ENCODE measurements around the gene CD6.

The CD6 gene

DNA sequence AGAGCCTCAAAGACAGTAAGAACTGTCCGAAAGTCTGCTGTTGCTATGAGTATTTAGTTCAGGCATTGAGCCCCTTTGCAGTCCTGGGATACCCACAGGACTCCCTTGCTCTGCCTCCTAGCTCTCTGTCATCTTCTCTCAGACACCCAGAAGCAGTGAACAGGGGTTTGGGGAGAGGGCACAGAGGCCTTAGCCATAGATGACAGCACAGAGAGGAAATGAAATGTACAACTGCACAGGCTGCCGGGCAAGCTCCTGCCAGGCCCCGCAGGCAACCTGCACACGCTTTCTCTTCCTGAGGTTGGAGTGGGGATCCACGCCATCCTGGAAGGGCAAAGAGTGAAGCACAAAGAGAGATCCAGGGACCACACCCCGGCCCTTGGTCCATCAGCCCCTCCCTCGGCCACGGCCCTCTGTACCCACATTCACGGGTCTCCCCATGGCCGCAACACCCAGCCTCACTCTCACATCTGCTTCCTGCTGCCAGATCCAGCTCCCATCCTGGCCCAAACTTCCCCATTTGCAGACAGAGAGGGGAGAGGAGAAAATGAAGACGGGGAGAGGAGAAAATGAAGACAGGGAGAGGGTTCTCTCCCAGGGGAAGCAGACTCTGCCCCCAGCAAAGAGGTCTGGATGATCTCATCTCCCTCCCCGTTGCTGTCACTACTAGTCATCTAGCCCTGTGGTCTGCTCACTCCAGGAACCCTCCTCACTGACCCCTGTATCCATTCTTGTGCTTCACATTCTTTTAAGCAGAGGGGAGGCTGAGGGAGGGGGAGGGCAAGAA lies 40.7 kb downstream of the CD6 start:
- peak; percentile 72 for DNase-seq

DNA sequence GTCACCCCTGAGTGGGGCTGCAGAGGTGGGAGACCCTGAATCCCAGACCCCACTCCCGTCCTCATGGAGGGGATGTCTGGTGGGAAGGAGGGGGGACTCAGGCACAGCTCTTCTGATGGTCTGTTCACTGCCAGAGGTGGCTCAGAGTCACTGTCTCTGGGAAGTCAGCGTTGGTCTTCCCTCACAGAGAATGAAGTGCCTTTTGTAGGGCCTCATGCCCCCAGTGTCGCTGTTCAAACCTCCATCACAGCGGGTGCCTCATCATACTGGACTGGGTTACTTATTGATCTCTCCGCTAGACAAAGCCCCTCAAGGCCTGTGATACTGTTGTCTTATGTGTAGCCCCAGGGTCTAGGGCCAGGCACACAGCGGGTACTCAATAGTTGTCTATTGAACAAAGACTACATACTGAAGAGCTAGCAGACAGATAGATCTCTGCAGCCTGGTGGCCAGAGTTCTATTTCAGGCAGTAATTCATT lies 41.3 kb downstream of the CD6 start:
- no peak for DNase-seq

DNA sequence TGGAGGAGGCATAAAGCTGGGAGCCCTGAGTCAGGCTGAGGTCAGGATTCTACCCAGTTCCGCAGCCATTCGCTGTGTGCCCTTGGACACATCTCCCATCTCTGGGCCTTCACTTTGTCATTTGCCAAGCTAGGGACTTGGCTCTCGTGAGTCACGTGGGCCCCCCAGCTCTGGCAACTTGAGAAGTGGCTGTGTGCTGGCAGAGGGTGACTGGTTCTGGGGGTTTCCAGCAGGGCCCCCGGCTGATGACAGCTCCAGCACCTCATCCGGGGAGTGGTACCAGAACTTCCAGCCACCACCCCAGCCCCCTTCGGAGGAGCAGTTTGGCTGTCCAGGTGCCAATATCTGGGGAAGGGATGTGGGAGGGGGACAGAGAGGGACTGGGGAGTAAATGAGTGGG lies 46.6 kb downstream of the CD6 start:
- no peak for DNase-seq

DNA sequence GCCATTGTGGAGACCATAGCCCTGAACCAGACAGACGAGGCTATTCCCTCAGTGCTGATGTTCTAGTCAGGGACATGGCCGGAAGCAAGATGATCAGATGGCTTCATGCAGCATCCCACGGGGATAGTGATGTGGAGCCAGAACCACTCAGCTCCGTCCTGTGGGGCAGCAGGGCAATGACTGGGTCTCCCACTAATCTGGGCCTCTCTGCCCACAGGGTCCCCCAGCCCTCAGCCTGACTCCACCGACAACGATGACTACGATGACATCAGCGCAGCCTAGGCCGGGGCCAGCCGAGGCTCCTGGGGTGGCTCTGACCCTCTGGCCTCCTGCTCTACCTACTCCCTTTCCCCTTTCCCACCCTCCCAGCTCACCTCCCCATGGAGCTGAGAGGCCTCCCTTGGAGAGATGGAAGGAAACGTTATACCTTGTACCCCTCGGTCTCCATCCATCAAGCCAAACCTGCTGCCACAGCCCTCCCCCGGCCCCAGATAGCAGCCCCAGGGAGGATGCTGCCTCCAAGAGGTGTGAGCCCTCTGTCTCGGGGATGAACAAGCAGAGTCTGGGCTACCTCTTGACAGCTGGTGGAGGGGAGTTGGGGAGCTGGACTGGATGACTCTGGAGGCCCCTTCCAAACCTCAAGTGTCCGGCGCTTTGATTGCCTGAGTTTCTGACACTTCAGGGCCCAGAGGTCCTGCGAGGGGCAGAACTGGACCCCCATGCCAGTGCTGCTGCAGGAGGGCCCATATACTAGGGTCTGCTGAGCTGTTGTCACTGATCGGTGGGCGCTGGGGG lies 47.8 kb downstream of the CD6 start:
- DNase-seq, result no peak

DNA sequence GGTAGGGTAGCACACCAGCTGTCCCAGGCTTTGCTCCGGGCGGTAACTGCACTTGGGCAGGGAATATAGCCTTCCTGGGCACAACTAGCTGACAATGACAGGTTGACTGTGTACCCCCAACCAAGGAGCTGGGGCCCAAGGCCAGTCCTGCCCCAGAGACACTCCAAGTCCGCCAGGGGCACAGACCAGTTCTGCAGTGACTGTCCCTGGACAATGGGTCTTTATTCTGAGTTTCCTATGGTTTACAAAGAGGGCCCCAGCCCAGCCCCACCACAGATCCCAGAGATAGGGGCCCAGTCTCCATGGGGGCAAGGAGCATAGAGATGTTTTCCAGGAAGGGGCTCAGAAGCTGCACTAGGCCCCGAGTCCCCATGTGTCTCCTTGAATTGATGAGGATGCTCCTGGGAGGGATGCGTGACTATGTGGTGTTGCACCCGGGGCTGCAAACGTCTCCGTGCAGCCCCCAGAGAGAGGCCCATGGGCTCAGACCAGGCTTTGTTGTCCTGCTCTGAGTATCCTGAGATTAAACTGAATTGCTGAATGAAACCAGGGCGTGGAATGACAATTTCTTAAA lies 48.4 kb downstream of the CD6 start:
- DNase-seq, result no peak

DNA sequence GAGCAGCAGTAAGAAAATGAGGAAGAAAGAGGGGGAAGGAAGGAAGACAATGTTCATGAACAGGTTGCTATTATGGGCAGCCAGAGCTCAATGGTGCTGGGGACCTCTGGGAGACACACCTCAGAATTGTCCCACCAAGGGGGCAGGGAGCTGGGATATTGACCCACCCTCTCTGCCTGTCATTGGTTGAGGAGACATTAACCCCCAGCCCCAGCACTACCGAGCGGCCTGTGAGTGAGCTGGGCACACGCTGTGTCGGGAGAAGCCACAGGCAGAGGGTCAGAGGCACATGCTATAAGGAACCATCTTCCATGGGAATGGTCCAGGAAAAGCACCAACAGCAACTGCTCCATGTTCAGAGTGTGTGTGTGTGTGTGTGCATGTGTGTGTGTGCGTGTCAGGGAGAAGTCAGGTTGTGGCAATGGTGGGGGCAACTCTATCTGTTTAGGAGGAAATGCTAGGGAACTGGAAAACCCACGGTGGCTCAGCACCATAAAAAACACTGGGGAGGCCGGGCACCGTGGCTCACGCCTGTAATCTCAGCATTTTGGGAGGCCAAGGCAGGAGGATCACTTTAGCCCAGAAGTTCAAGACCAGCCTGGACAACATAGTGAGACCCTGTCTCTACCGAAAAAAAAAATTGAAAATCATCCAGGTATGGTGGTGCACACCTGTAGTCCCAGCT lies 49.2 kb downstream of the CD6 start:
- DNase-seq, result no peak

DNA sequence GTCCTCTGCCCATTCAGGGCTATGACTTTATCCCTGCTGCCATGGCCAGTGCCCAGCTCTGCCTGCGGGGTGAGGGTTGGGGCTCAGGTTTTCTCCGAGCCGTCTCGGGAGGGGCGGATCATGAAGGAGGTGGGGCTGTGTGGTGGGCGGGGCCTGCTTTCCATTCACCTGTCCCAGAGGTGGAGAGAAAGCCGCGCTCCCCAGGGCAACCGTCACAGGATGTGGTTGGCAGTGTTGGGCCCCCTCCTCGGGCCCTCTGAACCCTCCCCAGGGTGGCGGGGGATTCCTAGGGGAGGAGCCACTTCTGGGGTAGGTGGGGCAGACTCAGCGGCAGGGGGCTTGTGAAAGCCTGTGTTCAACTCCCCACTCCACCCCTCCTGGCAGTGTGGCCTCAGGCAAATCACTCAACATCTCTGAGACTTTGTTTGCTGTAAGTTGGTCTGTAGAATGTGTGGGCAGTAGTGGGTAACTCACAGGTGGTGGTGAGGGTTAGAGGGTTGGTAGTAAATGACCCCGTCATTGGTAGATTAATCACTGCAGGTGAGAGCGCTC lies 50.3 kb downstream of the CD6 start:
- no peak for DNase-seq

DNA sequence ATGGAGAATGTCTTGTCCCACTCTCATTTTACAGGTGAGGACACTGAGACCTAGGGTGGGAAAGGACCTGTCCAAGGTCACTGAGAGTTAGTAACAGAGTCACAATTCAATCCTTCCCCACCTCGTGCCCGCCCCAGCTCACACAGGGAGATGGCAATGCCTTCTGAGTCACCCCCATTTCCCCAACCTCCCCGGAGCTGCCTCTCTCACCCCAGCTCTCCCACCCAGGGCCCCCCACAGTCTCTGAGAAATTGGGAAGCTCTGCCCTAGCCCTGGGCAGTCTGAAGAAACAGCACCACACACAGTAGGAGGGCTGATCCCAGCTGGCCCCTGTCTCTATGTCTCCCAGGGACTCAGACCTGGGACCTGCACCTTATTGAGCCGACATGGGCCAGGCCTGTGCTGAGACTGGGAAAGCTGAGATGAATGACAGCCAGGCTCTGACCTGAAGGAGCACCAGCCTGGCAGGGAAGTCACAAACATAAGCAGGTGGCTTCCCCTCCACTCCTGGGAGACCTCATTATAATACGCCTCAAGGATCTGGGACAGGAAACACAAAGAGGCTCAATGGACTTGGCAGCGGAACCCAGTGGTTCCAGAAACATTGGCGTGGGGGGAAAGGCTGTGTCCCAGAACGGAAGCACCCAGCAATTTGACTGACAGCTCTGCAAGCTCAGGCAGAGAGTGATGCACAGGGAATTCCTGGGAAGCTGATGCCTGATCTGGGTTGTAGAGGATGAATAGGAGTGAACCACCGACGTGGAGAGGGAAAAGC lies 51.0 kb downstream of the CD6 start:
- DNase-seq, result no peak

DNA sequence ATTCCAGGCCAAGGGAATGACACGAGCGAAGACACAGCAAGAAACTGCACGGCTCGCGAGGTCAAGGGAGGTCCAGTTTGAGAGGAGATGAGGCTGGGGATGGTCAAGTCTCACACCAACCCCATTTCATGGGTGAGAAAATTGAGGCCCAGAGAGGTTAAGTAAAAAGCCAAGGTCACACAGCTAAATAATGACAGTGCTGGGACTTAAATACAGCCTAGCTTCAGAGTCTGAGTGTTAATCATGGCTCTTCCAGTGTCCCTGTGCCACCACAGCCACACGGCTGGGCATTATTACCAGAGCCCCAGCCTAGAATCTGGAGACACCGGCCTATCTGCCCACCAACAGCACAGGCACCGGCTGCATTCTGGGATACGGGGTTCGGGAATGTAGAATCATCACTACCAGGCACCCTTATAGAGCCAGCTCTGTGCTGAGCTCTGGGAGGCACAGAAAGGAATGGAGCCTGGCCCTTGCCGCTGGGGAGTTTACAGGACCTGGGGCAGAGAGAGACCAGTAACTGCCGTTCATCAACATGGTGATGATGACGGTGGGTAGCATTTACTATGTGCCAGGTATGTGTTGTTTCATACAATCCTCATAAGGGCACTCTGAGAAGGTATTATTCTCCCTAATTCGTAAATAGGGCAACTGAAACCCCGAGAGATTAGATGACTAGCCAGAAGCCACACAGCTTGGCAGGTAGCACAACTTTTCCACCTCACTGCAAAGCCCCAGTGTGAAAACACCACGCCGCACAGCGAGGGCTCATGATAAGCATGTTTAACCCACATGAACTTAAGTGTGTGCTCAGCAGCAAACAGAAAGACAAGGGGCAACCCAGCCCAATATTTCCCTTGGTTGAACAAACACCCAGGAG lies 51.8 kb downstream of the CD6 start:
- DNase-seq, result no peak

DNA sequence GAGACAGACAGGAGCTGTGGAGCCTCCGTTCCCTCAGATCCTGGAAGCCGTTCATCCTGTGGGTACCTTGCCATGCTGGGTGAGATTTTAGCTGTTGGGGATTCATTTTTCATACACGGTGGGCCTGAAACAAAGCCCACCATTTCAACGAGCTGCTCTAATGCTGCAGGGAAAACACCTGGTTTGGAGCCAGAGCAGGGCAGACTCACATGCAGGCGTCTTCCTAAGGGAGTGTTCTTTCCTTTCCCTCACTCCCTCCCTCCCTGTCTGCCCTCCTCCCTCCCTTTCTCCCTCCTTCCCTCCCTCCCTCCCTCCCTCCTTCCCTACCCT lies 52.5 kb downstream of the CD6 start:
- no peak for DNase-seq

DNA sequence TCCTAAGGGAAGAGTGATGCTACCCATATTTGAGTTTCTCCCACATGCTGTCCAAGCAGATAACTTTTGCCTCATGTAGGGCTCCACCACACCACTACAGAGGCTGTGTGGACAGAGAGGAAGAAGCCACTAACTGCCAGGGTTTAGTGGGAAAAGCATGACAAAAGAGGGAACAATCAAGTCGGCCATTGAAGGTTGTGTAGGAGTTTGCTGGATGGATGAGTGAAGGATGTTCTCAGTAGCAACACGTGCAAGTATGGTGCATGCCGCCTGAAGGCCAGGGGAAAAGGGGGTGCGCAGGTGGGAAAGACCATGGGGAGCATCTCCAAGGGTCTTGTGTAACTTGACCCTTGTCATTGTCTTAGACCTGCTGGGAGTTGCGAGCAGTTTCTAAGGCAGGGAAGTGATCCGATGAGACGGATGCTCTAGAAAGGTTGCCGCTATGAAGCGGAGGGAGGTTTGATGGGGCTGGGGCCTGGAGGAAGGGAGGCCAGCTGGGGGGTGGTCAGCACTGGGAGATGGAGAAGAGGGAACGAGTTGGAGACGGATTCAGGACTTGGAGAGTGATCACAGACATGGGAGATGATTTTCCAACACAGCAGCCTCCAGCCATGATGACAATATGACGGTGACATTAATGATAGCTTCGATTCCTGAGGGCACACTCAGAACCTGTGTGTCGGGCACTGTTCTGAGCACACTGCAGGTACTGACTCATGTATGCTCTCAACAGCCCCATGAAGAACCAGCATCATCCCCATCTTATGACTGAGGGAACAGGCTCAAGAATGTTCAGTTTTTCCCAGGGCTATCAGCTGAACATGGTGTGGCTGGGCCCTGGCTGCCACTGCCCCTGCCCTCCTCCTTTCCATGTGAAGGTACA lies 53.7 kb downstream of the CD6 start:
- DNase-seq, result no peak

DNA sequence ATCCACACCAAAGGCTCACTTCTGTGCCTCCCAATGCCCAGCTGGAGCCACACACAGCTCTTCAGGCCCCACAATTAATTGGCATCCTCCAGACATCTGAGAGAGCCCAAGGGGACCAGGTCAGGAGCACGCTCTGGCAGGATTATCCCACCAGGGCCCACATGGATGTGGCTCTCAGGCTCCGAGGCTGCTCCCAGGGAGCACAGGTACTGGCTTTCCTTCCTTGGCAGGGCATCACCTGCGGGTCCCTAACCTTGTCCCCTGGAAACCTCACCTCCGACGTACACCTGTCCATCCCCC lies 54.3 kb downstream of the CD6 start:
- no peak for DNase-seq

DNA sequence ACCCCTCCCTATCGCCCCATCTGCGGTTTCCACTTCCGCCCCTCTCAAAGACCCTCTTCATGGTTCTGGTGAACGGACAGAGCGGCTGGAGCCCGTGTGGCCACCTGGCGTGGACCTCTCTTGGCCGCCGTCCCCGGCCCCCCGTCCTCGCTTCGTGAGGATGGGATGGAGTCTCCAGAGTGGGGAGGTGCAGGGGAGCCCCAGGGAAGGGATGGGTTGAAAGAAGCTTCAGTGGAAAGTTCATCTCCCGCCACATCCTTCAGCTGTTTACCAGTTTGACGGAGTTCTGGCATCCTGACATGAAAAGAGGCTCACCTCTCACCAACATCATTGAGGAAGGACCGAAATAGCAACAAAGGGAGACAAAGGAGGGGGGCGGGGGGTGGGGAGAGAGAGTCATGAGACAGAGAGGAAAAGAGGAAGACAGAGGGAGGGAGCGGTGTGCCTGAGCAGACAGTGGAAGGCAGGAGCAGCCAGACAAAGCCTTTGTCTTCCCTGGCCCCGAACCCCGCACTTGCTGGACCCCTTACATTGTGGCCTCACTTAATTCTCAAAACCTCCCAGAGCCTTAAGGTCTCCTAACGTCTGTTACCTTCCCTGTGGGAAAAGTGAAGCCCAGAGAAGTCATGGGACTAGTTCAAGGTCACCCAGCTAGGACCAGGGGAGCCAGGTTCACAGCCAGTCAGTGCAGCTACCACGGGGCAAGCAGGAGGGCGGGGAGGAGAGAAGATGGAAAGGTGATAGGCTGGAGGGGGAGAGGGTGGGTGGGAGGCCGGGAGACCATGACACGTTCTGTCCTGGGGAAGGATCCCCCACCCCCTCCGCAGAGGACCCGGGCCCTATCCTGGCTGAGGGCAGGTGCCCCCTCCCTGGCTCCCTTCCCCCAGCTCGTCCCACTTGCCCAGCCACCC lies 54.9 kb downstream of the CD6 start:
- DNase-seq, result no peak

DNA sequence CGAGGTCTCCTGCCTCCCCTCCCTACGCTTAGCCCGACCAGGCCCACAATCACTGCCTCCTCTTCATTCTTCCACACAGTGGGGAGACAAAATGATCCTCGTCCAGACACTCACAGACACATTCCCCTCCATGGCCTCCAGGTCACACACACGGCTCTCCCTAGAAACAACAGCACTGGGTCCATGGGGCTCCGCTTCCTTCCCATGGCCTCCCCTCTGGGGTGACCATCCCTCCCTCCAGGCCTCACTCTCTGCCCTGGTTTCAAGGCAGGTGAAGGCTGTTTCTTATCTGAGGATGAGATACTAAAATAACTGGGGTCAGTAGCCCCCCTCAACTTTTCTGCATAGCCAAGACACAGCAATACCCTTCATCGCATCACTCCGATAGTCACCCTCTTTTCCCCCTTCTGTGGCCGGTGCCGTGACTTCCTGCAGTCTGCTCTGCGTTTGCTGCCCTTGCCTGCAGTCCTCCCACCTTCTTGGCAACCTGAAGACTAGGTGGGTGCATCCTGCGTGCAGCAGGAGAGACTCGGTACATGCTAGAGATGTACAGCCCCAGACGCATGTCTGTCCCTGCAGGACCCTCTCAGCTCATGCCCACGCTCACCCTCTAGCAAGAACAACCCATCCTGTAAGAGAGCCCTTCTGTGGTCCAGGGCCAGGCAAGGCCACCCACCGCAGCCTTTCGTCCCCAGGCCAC lies 55.8 kb downstream of the CD6 start:
- DNase-seq, result no peak

DNA sequence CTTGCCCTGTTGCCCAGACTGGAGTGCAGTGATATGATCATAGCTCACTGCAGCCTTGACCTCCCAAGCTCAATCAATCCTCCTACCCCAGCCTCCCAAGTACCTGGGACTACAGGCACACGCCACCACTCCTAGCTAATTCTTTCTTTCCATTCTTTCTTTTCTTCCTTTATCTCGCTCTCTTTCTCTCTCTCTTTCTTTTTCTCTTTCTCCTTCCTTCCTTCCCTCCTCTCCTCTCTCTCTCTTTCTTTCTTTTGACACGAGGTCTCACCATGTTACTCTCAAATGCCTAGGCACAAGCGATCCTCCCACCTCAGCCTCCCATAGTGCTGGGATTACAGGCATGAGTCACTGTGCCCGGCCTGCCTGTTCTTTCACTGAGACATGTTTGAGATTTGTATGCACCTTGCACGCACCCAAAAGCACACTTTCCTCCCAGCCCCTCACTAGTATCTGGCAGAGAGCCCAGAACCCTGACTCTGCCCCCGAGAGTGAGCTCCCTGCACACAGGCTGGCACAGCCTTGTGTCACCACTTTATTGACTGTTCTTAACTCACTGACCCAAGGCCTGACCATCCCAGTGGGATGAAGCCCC lies 56.8 kb downstream of the CD6 start:
- no peak for DNase-seq

DNA sequence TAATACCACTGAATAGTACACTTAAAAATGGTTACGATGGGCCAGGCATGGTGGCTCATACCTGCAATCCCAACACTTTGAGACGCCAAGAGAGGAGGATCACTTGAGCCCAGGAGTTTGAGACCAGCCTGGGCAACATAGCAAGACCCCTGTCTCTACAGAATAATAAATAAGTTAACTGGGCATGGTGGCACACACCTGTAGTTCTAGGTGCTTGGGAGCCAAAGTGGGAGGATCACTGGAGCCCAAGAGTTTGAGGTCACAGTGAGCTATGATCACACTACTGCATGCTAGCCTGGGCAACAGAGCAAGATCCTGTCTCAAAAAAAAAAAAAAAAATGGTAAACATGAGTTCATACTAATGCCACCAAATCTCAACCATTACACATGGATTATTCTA lies 61.3 kb downstream of the CD6 start:
- DNase-seq, result no peak

DNA sequence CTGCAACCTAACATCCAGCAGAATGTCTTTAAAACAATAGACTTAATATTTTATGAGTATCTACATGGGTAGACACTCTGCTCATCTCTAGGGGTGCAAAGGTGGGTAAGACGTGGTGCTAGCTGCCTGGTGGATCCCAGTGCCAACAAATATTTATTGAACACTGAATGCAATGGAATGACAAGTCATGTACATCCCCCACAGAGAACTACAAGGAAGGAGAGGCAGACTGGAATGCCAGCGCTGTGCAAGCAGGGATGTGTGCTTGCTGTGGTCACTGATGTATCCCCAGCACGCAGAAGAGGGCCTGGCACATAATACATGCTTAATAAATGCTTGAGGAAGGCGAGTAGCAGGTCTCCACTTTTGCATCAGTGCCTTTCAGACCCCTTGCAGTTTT lies 61.9 kb downstream of the CD6 start:
- no peak for DNase-seq

DNA sequence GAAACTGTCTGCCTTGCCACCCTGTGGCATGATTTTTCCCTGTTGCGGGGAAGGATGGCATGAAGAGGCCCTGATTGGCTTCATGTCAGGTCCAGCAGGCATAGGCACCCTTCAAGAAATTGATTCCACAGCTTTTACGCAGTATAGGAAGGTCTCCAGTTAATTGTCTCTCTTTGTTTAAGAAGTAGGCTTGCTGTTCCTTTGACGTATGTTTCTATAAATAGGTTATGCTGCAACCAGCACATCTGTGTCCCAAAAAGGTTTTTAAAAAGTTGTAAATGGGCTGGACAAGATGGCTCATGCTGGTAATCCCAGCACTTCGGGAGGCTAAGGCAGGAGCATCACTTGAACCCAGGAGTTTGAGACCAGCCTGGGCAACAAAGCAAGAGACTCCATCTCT lies 62.6 kb downstream of the CD6 start:
- DNase-seq, result peak; percentile 19

All from fibroblast of skin of right quadriceps (primary cell).